Esophagus muscularis mucosa (tissue), 4 donors: ENCODE data around the gene JARID2. TPM values are rescaled to one million over a fixed set of nuclear protein-coding genes. Genes with fewer than 3 reads are reported as not detected.

ENCODE experiments used
- DNase-seq: peaks from one replicate; pipeline ENCODE4 v3.0.0-alpha.2; 2017; ENCODE audit errors: extremely low spot score
- H3K27ac ChIP-seq, 4 donors: fragments of 200-600 bp; sonication (generic); replicated peaks in 1 of 4; 1 replicate in 3 of 4; 2 replicates in 1 of 4; pipeline ENCODE4 v1.5.1; 2016 to 2019; ENCODE audit warnings: mild to moderate bottlenecking in 1 of 4
- H3K27me3 ChIP-seq, 4 donors: fragments of 200-600 bp; sonication (generic); one replicate each; pipeline versions ENCODE4 v1.5.1 to v1.6.0; 2016 to 2019
- H3K36me3 ChIP-seq, 4 donors: fragments of 200-600 bp; sonication (generic); one replicate each; pipeline ENCODE4 v1.5.1; 2016 to 2019
- H3K4me1 ChIP-seq, 4 donors: fragments of 200-600 bp; sonication (generic); one replicate each; pipeline ENCODE4 v1.5.1; 2016 to 2019
- H3K4me3 ChIP-seq, 4 donors: fragments of 200-600 bp; sonication (generic); 1 replicate in 2 of 4; 2 replicates in 2 of 4; pipeline ENCODE4 v1.5.1; 2016 to 2019; ENCODE audit warnings: mild to moderate bottlenecking in 4 of 4, moderate library complexity in 1 of 4
- H3K9me3 ChIP-seq, 4 donors: fragments of 200-600 bp; sonication (generic); 1 replicate in 3 of 4; 2 replicates in 1 of 4; pipeline ENCODE4 v1.5.1; 2016 to 2019
- CTCF ChIP-seq, 3 experiments: fragments of 200-600 bp in 2 of 3; fragments of 450-650 bp in 1 of 3; sonication (generic) in 2 of 3; IDR thresholded peaks; one replicate each; pipeline ENCODE4 v1.5.1; 2017 to 2019; ENCODE audit warnings: antibody characterized with exemption in 3 of 3, mild to moderate bottlenecking in 2 of 3, moderate library complexity in 1 of 3
- EP300 ChIP-seq: sonication (generic); formaldehyde crosslinking; IDR thresholded peaks from one replicate; pipeline ENCODE4 v1.6.1; 2017; ENCODE audit warnings: antibody characterized with exemption
- POLR2A ChIP-seq: fragments of 450-650 bp; IDR thresholded peaks from one replicate; pipeline ENCODE4 v1.6.1; 2017; ENCODE audit warnings: antibody characterized with exemption, moderate library complexity, mild to moderate bottlenecking, low read depth
- POLR2AphosphoS5 ChIP-seq, 2 donors: sonication (generic); formaldehyde crosslinking; IDR thresholded peaks; one replicate each; pipeline ENCODE4 v1.6.1; 2017; ENCODE audit warnings: antibody characterized with exemption in 2 of 2
- WGBS: methylation state at CpG from one replicate; pipeline ENCODE4 v1.1.5; 2018; 5-methylcytosine and 5-hydroxymethylcytosine counted together
- intact Hi-C: fragments of 100-400 bp; cut with DNase I; formaldehyde crosslinking; loops from one replicate; pipeline ENCODE4 v1.15.1; 2023
- total RNA-seq, 4 donors: library from RNA; depleted of rRNA; stranded (reverse); fragments of >200 nt; gene quantifications; one replicate each; pipeline versions ENCODE4 v1.1.0 to v1.2.1, GENCODE V29; 2016

The JARID2 gene
- total RNA-seq, 4 donors from 2014 or later: 5.8 to 10.4 (median 8.1) TPM

DNA sequence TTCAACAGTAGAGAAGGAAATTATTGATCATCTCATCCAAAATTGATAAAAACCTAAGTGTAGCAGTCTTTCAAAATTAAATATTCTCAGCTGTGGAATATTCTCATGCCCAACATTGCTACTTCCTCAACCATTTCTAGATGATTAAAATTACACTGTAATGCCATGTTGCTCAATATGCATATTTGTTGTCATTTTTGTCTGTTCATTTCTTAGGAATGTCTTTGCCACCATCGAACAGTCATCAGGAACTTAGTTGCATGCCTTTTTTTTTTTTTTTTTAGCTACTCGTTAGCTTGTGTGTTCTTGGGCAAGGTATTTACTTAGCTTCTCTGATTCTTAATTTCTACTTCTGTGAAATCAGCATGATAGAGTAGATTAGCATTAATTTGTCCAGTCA lies 228.3 kb downstream of the JARID2 start:
- H3K4me3 ChIP-seq: no peak overlapping the region
- DNase-seq: no peak
- TF ChIP-seq POLR2A (no peak), POLR2AphosphoS5 (IDR thresholded peaks at IDR 0.05) (no peak), CTCF (IDR thresholded peaks at IDR 0.05) (no peak), EP300 (no peak)
- H3K9me3 ChIP-seq: no peaks in the 10 kb centered on the region
- WGBS: 84% methylated on average over 2 of the region's 2 CpGs
- peaks cover 28 to 49% (median 47%) of the 10 kb centered on the region in 4 donors for H3K4me1 ChIP-seq
- H3K36me3 ChIP-seq: peaks cover 0 to 16% (median 5%) of the 10 kb centered on the region in 4 donors
- peak overlapping the region in 2 of 4 donors; percentile 21 to 33 for H3K27ac ChIP-seq
- intact Hi-C loops: no loop called here
- no peaks in the 10 kb centered on the region for H3K27me3 ChIP-seq

GRCh38 chr6:15475261-15475660 lies 229.4 kb downstream of the JARID2 start:
- TF ChIP-seq EP300 (no peak), CTCF (IDR thresholded peaks at IDR 0.05) (no peak)
- DNase-seq: no peak
- Histone ChIP-seq H3K4me3 (no peak overlapping the region), H3K36me3 (peaks cover 0 to 7% (median under 1%) of the 10 kb centered on the region in 4 donors), H3K27ac (peak overlapping the region in 1 of 4 donors; percentile 58), H3K27me3 (no peaks in the 10 kb centered on the region), H3K4me1 (peaks cover 36 to 58% (median 57%) of the 10 kb centered on the region in 4 donors), H3K9me3 (no peaks in the 10 kb centered on the region)
- 97% methylated on average over 6 of the region's 6 CpGs for WGBS
- intact Hi-C loops: no loop called here

DNA sequence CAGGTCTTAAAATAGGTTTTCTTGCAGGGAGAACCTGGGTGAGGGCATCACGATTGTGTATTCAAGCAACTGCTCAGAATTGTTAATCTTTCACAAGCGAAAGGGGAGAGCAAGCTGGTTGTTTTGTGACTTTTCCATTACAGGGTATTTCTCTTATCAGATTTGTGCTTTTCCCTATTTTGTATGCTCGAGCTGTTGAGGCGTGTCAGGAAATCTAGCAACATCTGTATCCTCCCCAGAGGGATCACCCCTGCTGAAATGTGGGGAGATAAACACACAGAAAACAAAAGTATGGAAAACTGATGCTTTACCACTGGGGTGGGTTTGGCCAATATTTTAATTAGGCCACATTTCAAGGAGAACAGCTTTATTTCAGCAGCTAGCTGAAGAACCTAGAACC lies 230.0 kb downstream of the JARID2 start:
- 84% methylated on average over 4 of the region's 4 CpGs for WGBS
- Histone ChIP-seq H3K27me3 (no peaks in the 10 kb centered on the region), H3K9me3 (no peaks in the 10 kb centered on the region), H3K36me3 (peaks cover 0 to 1% (median 0%) of the 10 kb centered on the region in 4 donors), H3K27ac (peak overlapping the region; percentile 21 to 68 (median 43)), H3K4me3 (no peak overlapping the region), H3K4me1 (peaks cover 42 to 63% (median 61%) of the 10 kb centered on the region in 4 donors)
- TF ChIP-seq EP300: no peak
- no peak for TF ChIP-seq CTCF (IDR thresholded peaks at IDR 0.05)
- no peak for TF ChIP-seq POLR2AphosphoS5 (IDR thresholded peaks at IDR 0.05)
- TF ChIP-seq POLR2A: no peak
- DNase-seq: no peak
- intact Hi-C loops: no loop called here

DNA sequence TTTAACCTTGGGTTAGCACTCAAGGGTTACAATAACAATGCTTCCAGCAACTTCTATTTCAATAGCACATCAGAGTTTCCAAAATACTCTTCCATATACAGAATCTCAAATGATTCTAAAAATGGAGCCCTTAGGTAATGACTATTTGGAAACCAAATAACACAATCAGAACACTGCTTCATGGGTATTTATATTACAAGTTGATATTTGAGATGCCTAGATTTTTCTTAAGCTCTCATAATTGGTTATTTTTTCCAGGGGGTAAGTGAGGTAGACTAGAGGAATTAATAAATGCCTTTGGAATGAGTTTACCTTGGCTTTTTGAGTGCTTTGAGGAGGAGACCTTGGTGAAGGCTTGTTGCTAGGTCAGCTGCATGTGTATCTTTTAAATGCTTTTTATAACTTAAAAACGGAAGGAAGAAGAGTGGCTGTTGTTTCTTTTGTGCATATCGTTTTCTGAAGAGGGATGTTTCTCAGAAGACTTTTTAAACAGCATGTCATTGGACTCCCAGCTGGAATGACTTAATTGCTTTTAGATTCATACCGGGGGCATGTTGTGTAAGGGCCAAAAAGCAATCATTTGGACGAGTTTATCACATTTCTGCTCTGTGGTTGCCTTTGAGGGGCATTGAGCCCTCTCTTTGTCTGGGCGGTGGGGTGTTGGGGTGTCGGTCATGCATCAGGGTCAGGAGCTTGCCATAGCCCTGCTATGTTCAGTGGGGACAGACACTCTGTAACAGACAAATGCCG lies 230.9 kb downstream of the JARID2 start:
- Histone ChIP-seq H3K9me3 (no peaks in the 10 kb centered on the region), H3K4me3 (no peak overlapping the region), H3K4me1 (peaks cover 42 to 63% (median 61%) of the 10 kb centered on the region in 4 donors), H3K36me3 (no peaks in the 10 kb centered on the region), H3K27me3 (no peaks in the 10 kb centered on the region), H3K27ac (peak overlapping the region; percentile 21 to 68 (median 48))
- DNase-seq: no peak
- WGBS: 52% methylated on average over 7 of the region's 7 CpGs
- intact Hi-C loops: no loop called here
- TF ChIP-seq POLR2A: no peak
- TF ChIP-seq CTCF (IDR thresholded peaks at IDR 0.05): no peak
- no peak for TF ChIP-seq POLR2AphosphoS5 (IDR thresholded peaks at IDR 0.05)
- TF ChIP-seq EP300: no peak

GRCh38 chr6:15477746-15478145 lies 231.9 kb downstream of the JARID2 start:
- Histone ChIP-seq H3K4me3 (no peak overlapping the region), H3K27ac (no peak overlapping the region), H3K36me3 (no peaks in the 10 kb centered on the region), H3K9me3 (no peaks in the 10 kb centered on the region), H3K27me3 (no peaks in the 10 kb centered on the region), H3K4me1 (peaks cover 42 to 63% (median 59%) of the 10 kb centered on the region in 4 donors)
- no peak for DNase-seq
- WGBS: 55% methylated on average over 5 of the region's 5 CpGs
- intact Hi-C loops: no loop called here
- TF ChIP-seq CTCF (IDR thresholded peaks at IDR 0.05) (no peak), POLR2AphosphoS5 (IDR thresholded peaks at IDR 0.05) (no peak), POLR2A (no peak), EP300 (no peak)
